GM13977 (cell line): ENCODE results near the gene TEP1.
A peak's percentile ranks its signal among the peaks of the same experiment; 100 is the strongest.
"Not testable (repeated sequence)": the region's sequence is repeated elsewhere in the genome, so short reads cannot be mapped to it uniquely, and the experiment has no call there.

Experiments used
- DNase-seq: peaks from one replicate; pipeline ENCODE4 v3.0.0; 2012; ENCODE audit warnings: low spot score
- CTCF ChIP-seq: IDR thresholded peaks from 2 replicates; pipeline ENCODE4 v1.5.1; 2012; ENCODE audit warnings: mild to moderate bottlenecking, control low read depth; ENCODE audit not compliant: insufficient read depth; ENCODE audit errors: extremely low read depth, missing control alignments
- in situ Hi-C: fragments of 300-500 bp; cut with MboI; formaldehyde crosslinking; loops from one replicate; pipeline ENCODE4 v1.12.0; 2022; ENCODE audit warnings: low sequenced_read_pairs, low pct_unique_long_range_greater_than_20kb, mixed read lengths, inconsistent platforms; ENCODE audit not compliant: unreplicated experiment

The TEP1 gene

GRCh38 chr14:20455355-20456300 lies 42.3 kb upstream of the TEP1 start:
- DNase-seq, result peak; percentile 68
- in situ Hi-C loops, result no loop called here
- TF ChIP-seq CTCF, result no peak

- peak; percentile 96 for DNase-seq
- in situ Hi-C loops, result no loop called here
- TF ChIP-seq CTCF, result no peak
These were observed 41.4 kb upstream of the TEP1 start, which contains the start of the genes APEX1 and OSGEP for GRCh38 chr14:20454516-20455354. Gene APEX1, plus strand, starts transcription at chr14:20455226. Its CDS starts 420 bp downstream, at chr14:20455646. Gene OSGEP, minus strand, starts transcription at chr14:20454812. Its CDS starts 129 bp downstream, at chr14:20454683.

DNA sequence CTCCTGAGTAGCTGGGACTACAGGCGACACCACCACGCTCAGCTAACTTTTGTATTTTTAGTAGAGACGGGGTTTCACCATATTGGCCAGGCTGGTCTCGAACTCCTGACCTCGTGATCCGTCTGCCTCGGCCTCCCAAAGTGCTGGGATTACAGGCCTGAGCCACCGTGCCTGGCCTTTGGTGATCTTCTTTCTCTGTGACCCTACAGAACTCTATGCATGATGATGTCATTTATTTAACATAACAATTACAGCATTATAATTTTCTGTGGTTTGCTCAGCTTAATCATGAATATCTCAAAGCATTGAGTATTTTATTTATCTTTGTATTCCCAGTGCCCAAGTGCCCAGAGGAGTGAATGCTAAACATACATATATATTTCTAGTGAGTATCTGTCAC lies 39.5 kb upstream of the TEP1 start:
- DNase-seq, in situ Hi-C loops: not testable (repeated sequence)

DNA sequence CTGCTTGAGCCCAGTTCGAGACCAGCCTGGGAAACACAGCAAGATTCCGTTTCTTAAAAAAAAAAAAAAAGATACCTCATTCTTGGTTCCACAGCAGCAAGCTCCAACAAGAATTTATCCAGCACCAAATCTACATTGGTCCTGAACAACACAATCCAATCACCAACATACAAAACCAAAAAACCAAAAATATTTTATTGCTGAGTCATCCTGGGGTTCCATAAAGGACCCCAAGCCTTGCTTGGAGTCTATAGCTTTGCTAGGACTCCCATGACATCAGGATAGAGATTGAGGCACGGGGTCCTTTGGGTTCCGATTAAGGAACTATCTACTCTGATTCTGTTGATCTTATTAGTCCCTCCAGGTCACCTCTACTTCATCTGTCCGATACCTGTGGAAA lies 33.6 kb upstream of the TEP1 start:
- in situ Hi-C loops, result no loop called here
- no peak for TF ChIP-seq CTCF
- no peak for DNase-seq

GRCh38 chr14:20443650-20444049 lies 30.3 kb upstream of the TEP1 start:
- in situ Hi-C loops, DNase-seq: not testable (repeated sequence)

DNA sequence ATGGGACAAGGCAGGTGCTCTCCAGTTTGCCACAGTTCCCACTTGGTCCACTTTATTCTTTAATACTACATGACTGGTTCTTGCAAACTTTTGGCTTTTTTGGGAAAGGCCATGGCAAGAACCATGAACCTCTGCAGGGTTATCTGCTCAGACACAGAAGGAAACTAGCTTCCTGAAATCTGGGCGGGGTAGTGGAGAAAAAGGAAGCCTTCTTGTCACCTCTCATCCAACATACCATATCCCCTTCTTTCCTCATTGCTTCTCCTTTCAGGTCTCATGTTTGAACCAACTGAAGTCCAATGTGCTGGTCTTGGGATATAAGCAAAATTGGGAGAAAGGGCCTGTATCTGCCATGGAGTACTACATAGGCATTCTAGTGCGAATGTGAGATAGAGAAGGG lies 28.2 kb upstream of the TEP1 start:
- DNase-seq, result no peak
- TF ChIP-seq CTCF, result no peak
- in situ Hi-C loops, result no loop called here

DNA sequence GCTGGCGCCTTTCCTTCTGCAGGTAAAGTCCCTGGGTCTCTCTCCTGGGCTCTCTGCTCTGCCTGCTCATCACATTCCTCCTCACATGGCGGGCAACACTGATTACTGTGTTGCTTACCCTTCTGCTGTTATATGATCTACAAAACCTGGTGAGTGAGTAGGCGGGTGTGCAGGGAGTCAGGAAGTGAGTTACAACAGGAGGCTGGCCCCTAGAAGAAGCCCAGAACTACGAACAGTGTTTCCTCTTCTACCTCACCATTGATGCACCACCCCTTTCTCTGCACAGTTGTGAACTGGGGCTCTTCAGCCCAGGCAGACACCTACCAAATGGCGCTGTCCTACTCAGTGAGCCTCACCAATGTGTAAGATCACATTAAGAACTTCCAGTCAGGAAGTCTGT lies 27.6 kb upstream of the TEP1 start:
- TF ChIP-seq CTCF, result no peak
- peak; percentile 58 for DNase-seq
- in situ Hi-C loops, result no loop called here
